ENCODE results near the gene KIAA0825.
"Not testable (repeated sequence)": the region's sequence is repeated elsewhere in the genome, so short reads cannot be mapped to it uniquely, and the experiment has no call there.

KIAA0825 gene

DNA sequence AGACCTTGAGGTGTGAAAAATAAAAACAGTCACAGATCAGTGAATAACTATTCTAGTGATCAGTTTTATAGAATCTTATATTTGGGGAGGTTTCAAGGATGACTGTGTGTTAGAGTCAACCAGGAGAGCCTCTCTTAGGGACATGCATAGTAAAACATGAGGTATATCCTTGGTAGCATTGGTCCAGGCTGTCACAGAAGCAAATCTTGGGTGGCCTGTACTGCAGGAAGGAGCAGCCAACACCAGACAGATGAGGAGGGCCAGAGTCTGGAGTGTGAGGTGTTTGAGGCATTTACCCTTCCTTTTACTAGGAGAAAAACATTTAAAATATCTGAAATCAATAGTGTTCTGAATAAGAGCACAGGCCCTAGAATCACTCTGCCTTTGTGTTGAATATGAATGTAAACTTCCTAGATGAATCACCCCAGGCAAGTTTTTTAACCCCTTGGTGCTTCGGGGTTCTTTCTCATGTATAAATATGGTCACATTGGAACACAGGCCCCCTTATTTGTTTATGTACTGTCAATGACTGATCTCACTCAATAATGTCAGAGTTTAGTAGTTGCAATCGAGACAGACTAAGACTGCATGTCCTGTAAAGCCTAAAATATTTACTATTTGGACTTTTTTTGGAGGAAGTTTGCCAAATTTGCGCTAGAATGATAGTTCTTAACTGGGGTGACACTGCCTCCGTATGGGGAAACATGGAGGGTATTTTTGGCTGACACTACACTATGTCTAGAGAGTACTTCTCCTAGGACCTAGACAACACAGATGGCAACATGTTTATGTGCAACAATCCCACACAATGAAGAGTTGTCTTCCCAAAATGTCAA, 460.5 kb downstream of the KIAA0825 start:
- no peak overlapping the region for H3K27ac ChIP-seq
- no peak overlapping the region for H3K4me3 ChIP-seq

DNA sequence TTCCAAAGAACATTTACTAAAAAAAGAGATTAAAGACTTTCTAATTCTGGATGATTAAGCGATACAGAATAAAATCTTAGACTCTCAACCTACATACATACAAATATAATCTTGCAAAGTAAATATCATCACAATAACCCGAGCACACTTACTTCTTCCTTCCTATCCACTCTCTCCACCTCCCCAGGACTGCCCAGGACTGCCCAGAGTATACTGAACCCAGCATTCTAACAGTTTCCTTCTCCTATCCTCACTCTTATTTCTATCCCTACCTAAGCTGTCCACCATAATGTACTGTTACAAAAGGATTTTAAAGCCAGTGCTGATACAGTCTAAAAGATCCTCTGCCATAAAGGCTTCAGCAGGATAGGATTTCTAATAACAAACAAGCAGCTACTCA, 463.7 kb downstream of the KIAA0825 start:
- H3K27ac ChIP-seq: no peak overlapping the region
- H3K4me3 ChIP-seq: no peak overlapping the region

DNA sequence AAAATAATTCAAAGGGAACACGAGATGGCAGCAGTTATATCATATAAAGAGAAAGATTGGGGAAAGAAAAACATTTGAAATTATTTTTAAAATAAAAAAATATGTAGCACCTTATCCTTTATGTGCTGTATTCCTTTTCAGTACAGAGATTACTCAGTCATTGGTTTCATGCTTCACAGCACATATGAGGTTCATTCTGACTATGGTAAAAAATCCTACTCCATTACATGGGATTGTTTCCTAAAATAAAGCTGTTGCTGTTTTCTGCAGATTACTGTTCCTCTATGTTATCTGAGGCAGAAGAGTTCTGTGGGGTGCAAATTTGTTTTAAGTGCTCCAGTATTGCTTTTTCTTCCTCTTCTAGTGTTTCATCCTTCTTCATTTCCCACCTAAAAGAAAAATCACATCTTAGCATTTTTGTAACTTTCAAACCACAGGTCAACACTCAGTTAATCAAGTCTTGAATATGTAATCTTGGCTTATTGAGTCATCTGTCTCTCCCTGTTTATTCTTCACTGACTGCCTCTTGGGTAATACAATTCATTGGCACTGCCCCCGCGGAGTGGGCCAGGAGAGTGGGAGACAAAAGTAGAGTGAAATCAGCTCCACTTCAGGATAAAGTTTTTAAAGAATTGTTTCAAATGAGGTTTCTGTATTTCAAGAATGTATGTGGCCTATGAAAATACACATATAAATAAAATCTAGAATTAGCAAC, 464.5 kb downstream of the KIAA0825 start:
- no peak overlapping the region for H3K27ac ChIP-seq
- no peak overlapping the region for H3K4me3 ChIP-seq

DNA sequence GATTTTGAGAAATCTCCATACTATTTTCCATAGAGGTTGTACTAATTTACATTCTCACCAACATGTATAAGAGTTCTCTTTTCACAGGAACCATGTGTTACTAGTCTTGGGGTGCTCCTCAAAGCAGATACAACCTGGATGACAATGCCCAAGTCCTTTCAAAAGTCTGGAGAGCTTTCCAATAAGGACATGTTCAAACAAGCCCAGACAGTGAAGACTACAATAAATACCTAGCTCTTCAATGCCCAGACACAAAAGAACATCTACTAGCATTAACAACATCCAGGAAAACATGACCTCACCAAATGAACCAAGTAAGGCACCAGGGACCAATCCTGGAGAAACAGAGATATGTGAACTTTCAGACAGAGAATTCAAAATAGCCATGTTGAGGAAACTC, 474.8 kb downstream of the KIAA0825 start:
- not testable (repeated sequence) for H3K27ac ChIP-seq

GRCh38 chr5:94140300-94140699, 478.1 kb downstream of the KIAA0825 start:
- H3K27ac ChIP-seq: no peak overlapping the region
- H3K4me3 ChIP-seq: no peak overlapping the region

More for the DNA sequence above, 474.8 kb downstream of the KIAA0825 start:
- not testable (repeated sequence) for H3K4me3 ChIP-seq

DNA sequence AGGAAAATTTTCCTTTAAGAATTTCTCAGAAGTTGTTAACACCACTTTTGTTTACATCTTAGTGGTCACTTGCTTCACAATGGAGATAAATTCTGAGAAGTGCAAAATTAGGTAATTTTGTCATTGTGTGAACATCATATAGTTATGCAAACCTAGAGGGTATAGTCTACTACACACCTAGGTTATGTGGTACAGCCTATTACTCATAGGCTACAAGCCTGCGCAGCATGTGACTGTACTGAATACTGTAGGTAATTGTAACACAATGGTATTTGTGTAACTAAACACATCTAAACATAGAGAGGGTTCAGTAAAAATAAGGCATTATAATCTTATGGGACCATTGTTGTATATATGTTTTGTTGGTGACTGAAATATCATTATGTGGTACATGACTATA, 488.3 kb downstream of the KIAA0825 start:
- Histone ChIP-seq H3K27ac (no peak overlapping the region), H3K4me3 (no peak overlapping the region)

DNA sequence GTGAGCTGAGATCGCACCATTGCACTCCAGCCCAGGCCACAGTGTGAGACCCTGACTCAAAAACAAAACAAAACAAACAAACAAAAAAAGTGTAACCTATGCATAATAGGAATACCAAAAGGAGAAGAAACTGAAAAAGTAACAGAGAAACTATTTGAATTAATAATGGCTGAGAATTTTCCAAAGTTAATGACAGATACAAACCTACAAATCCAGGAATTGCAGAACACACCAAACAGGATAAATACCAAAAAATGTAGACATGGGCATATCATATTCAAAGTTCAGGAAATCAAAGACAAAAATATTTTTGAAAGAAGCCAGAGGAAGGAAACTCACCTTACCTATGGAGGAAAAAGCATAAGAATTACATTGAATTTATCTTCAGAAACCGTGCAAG, 493.3 kb downstream of the KIAA0825 start:
- no peak overlapping the region for H3K4me3 ChIP-seq
- H3K27ac ChIP-seq: no peak overlapping the region

- H3K4me3 ChIP-seq: not testable (repeated sequence)
These were observed 502.1 kb downstream of the KIAA0825 start for GRCh38 chr5:94116317-94116716.

DNA sequence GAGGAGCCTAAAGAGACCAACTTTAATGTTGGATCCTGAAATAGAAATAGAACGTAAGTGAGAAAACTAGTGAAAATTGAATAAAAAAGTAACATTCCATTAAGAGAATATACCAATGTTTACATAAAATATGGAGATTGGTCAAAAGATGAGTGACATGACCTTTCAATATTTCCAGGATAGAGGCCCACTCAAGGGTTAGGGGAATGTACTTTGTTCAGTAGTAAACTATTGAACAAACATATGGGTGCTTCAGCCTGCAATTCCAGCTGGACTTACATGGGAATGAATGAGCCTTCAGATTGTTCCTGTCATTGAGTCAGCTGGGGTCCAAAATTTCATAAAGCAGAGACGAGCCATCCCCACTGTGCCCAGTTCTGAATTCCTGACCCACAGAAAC, 505.3 kb downstream of the KIAA0825 start:
- Histone ChIP-seq H3K27ac (no peak overlapping the region), H3K4me3 (no peak overlapping the region)

More at GRCh38 chr5:94116317-94116716, 502.1 kb downstream of the KIAA0825 start:
- not testable (repeated sequence) for H3K27ac ChIP-seq

GRCh38 chr5:94111209-94112004, 507.0 kb downstream of the KIAA0825 start:
- H3K4me3 ChIP-seq: peak overlapping the region; percentile 58 to 95 (median 84)
- peak overlapping the region; percentile 44 to 96 (median 86) for H3K27ac ChIP-seq

- Histone ChIP-seq H3K4me3 (no peak overlapping the region), H3K27ac (no peak overlapping the region)
These were observed 514.7 kb downstream of the KIAA0825 start for GRCh38 chr5:94103514-94104245.

Measured in skin epidermis (tissue), 12 donors.